K562 (cell line): Measurements from ENCODE around the gene ADCY6. TPM values are rescaled to one million over a fixed set of nuclear protein-coding genes. Genes with fewer than 3 reads are reported as not detected.

Experiments used
- ATAC-seq: fragments of 200-7000 bp; cut with Tn5 transposase; 3 replicates; pipeline ENCODE4 v1.9.1; 2020; ENCODE audit warnings: moderate library complexity
- BruUV-seq: library from RNA; stranded (reverse); fragments of 400-500 nt; replicated peaks from 2 replicates; lab custom pipeline; 2021; lab: Mats Ljungman, UMichigan
- CTCF ChIA-PET: fragments of 300-600 bp; formaldehyde crosslinking; extraction: SDS; loops from one replicate; lab custom pipeline; 2021; ENCODE audit warnings: low intra/inter-chr PET ratio; lab: Yijun Ruan, JAX
- POLR2A ChIA-PET: fragments of 300-600, 350-650 bp; sonication (Branson Sonifier 250); formaldehyde crosslinking; extraction: SDS; loops from one replicate; lab custom pipeline; 2021; ENCODE audit warnings: antibody characterized with exemption, inconsistent platforms; lab: Yijun Ruan, JAX
- DNase-seq, 4 experiments: peaks; one replicate each; pipeline versions ENCODE4 v3.0.0 to v3.0.0-alpha.2; 2011 to 2018; ENCODE audit warnings: low spot score in 3 of 4, mixed read lengths in 3 of 4; ENCODE audit errors: extremely low read depth in 1 of 4
- FAIRE-seq: peaks from 2 replicates; lab custom pipeline; 2011; peaks lifted over from hg19 to GRCh38; lab: Jason Lieb, UNC
- H2AFZ ChIP-seq: 2 replicates; pipeline ENCODE4 v1.6.0; 2011; ENCODE audit warnings: low read depth, low read length, control low read depth, inconsistent platforms
- H3K27ac ChIP-seq: fragments of 200-600 bp; 3 replicates; pipeline ENCODE4 v1.8.0; 2011; ENCODE audit warnings: low read depth, mild to moderate bottlenecking, control low read depth, inconsistent platforms, low read length, moderate library complexity, mixed read lengths; ENCODE audit errors: extremely low read depth
- H3K27me3 ChIP-seq, 2 experiments: fragments of 300-600 bp in 1 of 2; 2 replicates in 1 of 2; 3 replicates in 1 of 2; pipeline versions ENCODE4 v1.6.0 to v1.8.0; 2011; ENCODE audit warnings: inconsistent platforms in 2 of 2, low read length in 2 of 2, mild to moderate bottlenecking in 1 of 2, mixed read lengths in 1 of 2, moderate library complexity in 1 of 2; ENCODE audit not compliant: control insufficient read depth in 2 of 2, insufficient read depth in 2 of 2
- H3K36me3 ChIP-seq: fragments of 300-600 bp; 3 replicates; pipeline ENCODE4 v1.8.0; 2011; ENCODE audit warnings: mild to moderate bottlenecking, low read length, inconsistent platforms; ENCODE audit not compliant: control insufficient read depth, insufficient read depth
- H3K4me1 ChIP-seq, 2 experiments: fragments of 200-600 bp in 1 of 2; replicated peaks in 1 of 2; 2 replicates in 1 of 2; 3 replicates in 1 of 2; pipeline versions ENCODE4 v1.5.1 to v1.8.0; 2011; ENCODE audit warnings: inconsistent platforms in 2 of 2, low read length in 2 of 2, mild to moderate bottlenecking in 1 of 2, mixed read lengths in 1 of 2, moderate library complexity in 1 of 2; ENCODE audit not compliant: control insufficient read depth in 2 of 2, insufficient read depth in 2 of 2
- H3K4me2 ChIP-seq: 2 replicates; pipeline ENCODE4 v1.6.1; 2011; ENCODE audit warnings: low read length, control low read depth, inconsistent platforms, mixed read lengths; ENCODE audit not compliant: insufficient read depth
- H3K4me3 ChIP-seq: fragments of 200-600 bp; sonication (generic), shearing (Covaris generic); 2 replicates; pipeline ENCODE4 v1.5.1; 2016; ENCODE audit warnings: control low read depth, inconsistent platforms
- H3K79me2 ChIP-seq: fragments of 200-600 bp; 3 replicates; pipeline ENCODE4 v1.8.0; 2011; ENCODE audit warnings: low read length, inconsistent platforms; ENCODE audit not compliant: control insufficient read depth, insufficient read depth
- H3K9ac ChIP-seq, 2 experiments: 2 replicates each; pipeline versions ENCODE4 v1.6.0 to v1.6.1; 2011; ENCODE audit warnings: low read depth in 2 of 2, low read length in 2 of 2, control low read depth in 1 of 2, inconsistent platforms in 1 of 2, mild to moderate bottlenecking in 1 of 2, mixed read lengths in 1 of 2; ENCODE audit not compliant: insufficient read depth in 1 of 2
- H3K9me1 ChIP-seq: one replicate; pipeline ENCODE4 v1.6.0; 2011; ENCODE audit warnings: inconsistent platforms, mild to moderate bottlenecking, low read length, moderate library complexity; ENCODE audit not compliant: control insufficient read depth, insufficient read depth
- H3K9me3 ChIP-seq: replicated peaks from 2 replicates; pipeline ENCODE4 v1.5.1; 2011; ENCODE audit warnings: low read depth, low read length, inconsistent platforms; ENCODE audit not compliant: control insufficient read depth, insufficient read depth
- H4K20me1 ChIP-seq: replicated peaks from 2 replicates; pipeline ENCODE4 v1.6.1; 2011; ENCODE audit warnings: low read length, inconsistent platforms, mixed read lengths; ENCODE audit not compliant: control insufficient read depth, insufficient read depth
- BACH1 ChIP-seq: fragments of 200-800 bp; sonication (Bioruptor generic); IDR thresholded peaks from 2 replicates; pipeline ENCODE4 v1.6.1; 2016; ENCODE audit warnings: missing genetic modification characterization, missing compliant biosample characterization
- KLF13 ChIP-seq: fragments of 450-650 bp; IDR thresholded peaks from 2 replicates; pipeline ENCODE4 v1.6.1; 2016; ENCODE audit warnings: missing genetic modification characterization, low read depth, mild to moderate bottlenecking, missing compliant biosample characterization, moderate library complexity, borderline replicate concordance
- NCOA2 ChIP-seq, 2 experiments: fragments of 450-650 bp; IDR thresholded peaks; 2 replicates each; pipeline ENCODE4 v1.6.1; 2018; ENCODE audit warnings: mild to moderate bottlenecking in 2 of 2, moderate library complexity in 1 of 2; ENCODE audit not compliant: partially characterized antibody in 2 of 2
- RFX1 ChIP-seq: fragments of 450-650 bp; IDR thresholded peaks from 2 replicates; pipeline ENCODE4 v1.6.1; 2016; ENCODE audit warnings: mild to moderate bottlenecking, moderate library complexity
- SIRT6 ChIP-seq: IDR thresholded peaks from one replicate; pipeline ENCODE4 v1.6.1; 2012; ENCODE audit warnings: low read depth, mild to moderate bottlenecking, control low read depth, inconsistent platforms, low read length, moderate library complexity
- WHSC1 ChIP-seq: IDR thresholded peaks from one replicate; pipeline ENCODE4 v1.6.1; 2012; ENCODE audit warnings: low read length, control low read depth, inconsistent platforms
- ZNF583 ChIP-seq: fragments of 250-450 bp; sonication (Bioruptor Pico); IDR thresholded peaks from 2 replicates; pipeline ENCODE4 v1.4.0; 2020
- WGBS: fragments of 100-300 bp; shearing (Covaris generic); methylation state at CpG from one replicate; pipeline ENCODE4 v1.1.6; 2016; ENCODE audit warnings: low coverage, mixed read lengths; ENCODE audit not compliant: insufficient coverage; ENCODE audit errors: missing lambda C conversion rate; 5-methylcytosine and 5-hydroxymethylcytosine counted together
- in situ Hi-C: fragments of 300-500 bp; cut with MboI; formaldehyde crosslinking; loops from 4 replicates; pipeline ENCODE4 v1.15.0; 2018; ENCODE audit warnings: inconsistent platforms, mixed read lengths
- intact Hi-C: fragments of 100-400 bp; cut with micrococcal nuclease; formaldehyde crosslinking; loops from 2 replicates; pipeline ENCODE4 v1.14.2; 2022
- polyA plus RNA-seq, 8 experiments: library from polyadenylated mRNA; depleted of rRNA in 4 of 8; stranded (reverse) in 5 of 8; unstranded in 3 of 8; fragments of >200 nt; fragmentation: Nextera tagmentation in 2 of 8; fragmentation: Illumina TruSeq in 1 of 8; extraction: Ambion mirVana in 2 of 8; extraction: Trizol in 1 of 8; gene quantifications; 2 replicates each; pipeline versions ENCODE4 v1.2.1 to v1.2.3, GENCODE V29; 2011 to 2014; ENCODE audit warnings: inconsistent platforms in 1 of 8, missing spikeins in 1 of 8
- total RNA-seq, 7 experiments: library from RNA; depleted of rRNA in 6 of 7; stranded (reverse); fragments of >200 nt in 6 of 7; fragmentation: Illumina TruSeq in 2 of 7; extraction: Trizol in 2 of 7; gene quantifications; 2 replicates each; pipeline versions ENCODE4 v1.2.1 to v1.2.3, GENCODE V29; 2011 to 2021; ENCODE audit warnings: low replicate concordance in 1 of 7
- TF ChIP-seq, protein P1 (sequence below), 2 experiments: IDR thresholded peaks; 2 replicates each; pipeline ENCODE4 v1.6.1; 2012; ENCODE audit warnings: improper control_type of control experiment in 2 of 2, low read depth in 2 of 2, low read length in 2 of 2, borderline replicate concordance in 1 of 2
- TF ChIP-seq, protein P2 (sequence below), 3 experiments: IDR thresholded peaks in 2 of 3; conservative IDR thresholded peaks in 1 of 3; 2 replicates each; pipeline ENCODE4 v1.5.1; 2011 to 2012; ENCODE audit warnings: low read length in 3 of 3, mild to moderate bottlenecking in 3 of 3, control low read depth in 2 of 3, improper control_type of control experiment in 1 of 3, inconsistent platforms in 1 of 3, low read depth in 1 of 3, mixed read lengths in 1 of 3, moderate library complexity in 1 of 3; ENCODE audit not compliant: insufficient read depth in 2 of 3

The ADCY6 gene
- total and polyA plus RNA-seq, 9 of the 15 experiments (the other 6 are each of a cell fraction or from before 2014, with no cell fraction given): 0.01 to 1.0 (median 0.53) TPM

DNA sequence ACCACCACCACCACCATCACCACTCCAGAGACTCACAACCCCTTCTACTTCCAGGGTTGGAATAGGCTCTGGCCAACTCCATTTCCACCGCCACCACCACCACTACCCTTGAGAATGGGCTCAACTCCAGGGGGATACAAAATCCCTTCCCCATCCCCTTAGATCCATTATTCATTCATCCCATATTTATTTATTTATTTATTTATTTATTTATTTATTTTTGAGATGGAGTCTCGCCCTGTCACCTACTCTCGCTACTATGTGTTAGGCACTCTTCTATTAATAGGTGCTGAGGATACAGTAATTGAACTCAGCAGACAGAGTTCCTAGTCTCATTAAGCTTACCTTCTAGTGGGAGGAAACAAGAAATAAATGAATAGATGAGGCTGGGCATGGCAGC is 4.8 kb upstream of the ADCY6 start:
- ATAC-seq: no peak
- TF ChIP-seq RFX1 (no peak), WHSC1 (no peak), ZNF583 (CRISPR knock-in tag) (no peak), SIRT6 (no peak), KLF13 (tag) (no peak)
- intact Hi-C loops (no loop called here), in situ Hi-C loops (loop anchor here (25.0 kb wide), 1 partner anchor 256 kb away; the partner anchor contains the start of gene OR8S1)
- Histone ChIP-seq H3K4me2 (no peak overlapping the region), H3K27me3 (peaks cover 2 to 11% of the 10 kb centered on the region in 2 experiments; a peak in 4 of 5 replicates), H3K9me1 (no peaks in the 10 kb centered on the region), H3K4me1 (peaks cover 2 to 7% of the 10 kb centered on the region in 2 experiments; a peak in 2 of 5 replicates), H3K9ac (no peak overlapping the region), H3K9me3 (no peaks in the 10 kb centered on the region), H2AFZ (no peak overlapping the region), H3K79me2 (no peaks in the 10 kb centered on the region), H3K36me3 (no peaks in the 10 kb centered on the region), H4K20me1 (0 out of 2 replicates have a peak, but pooled peaks cover 3% of the 10 kb centered on the region), H3K4me3 (no peak overlapping the region), H3K27ac (no peak overlapping the region)
- ChIA-PET CTCF (no interaction called here), POLR2A (interaction anchor here (0.6 kb wide), 1 partner anchor 26 kb away, joined by 3 read pairs; no protein-coding TSS in a partner anchor)
- no peak for DNase-seq
- WGBS: 2% methylated on average over 3 of the region's 3 CpGs
- BruUV-seq: no TSS peak
- FAIRE-seq: no peak

DNA sequence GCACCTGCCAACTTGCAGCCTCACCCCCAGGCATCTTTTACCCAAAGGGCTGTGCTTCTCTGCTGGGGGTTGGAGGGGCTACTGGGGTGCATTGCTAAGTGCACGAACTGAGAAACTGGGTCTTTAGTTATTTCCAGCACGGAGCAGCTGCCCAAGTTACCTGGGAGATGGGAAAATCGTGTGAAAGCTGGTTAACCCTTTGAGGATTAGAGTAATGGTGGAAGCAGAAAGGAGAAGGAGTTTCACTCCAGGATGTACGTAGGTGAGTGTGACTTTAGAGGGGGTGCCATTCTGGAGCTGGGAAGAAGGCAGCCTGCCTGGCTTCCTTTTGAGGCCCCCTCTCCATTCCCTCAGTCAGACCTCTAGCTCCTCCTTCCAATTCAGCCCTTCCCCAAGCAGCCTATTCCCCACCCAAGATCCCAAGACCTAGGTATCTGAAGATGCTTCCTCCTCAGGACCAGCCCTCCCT is 1.0 kb upstream of the ADCY6 start:
- POLR2A ChIA-PET: interaction anchor here (1.0 kb wide), 1 partner anchor 37 kb away, joined by 3 read pairs; no protein-coding TSS in a partner anchor
- H3K9me3 ChIP-seq: no peaks in the 10 kb centered on the region
- intact Hi-C loops: no loop called here
- H3K9ac ChIP-seq: no peak overlapping the region
- no peaks in the 10 kb centered on the region for H3K79me2 ChIP-seq
- TF ChIP-seq NCOA2 (IDR thresholded peaks at IDR 0.05; ENCODE audit: partially characterized antibody in 2 of 2) (no peak), BACH1 (tag) (no peak)
- TF ChIP-seq, protein P1, sequence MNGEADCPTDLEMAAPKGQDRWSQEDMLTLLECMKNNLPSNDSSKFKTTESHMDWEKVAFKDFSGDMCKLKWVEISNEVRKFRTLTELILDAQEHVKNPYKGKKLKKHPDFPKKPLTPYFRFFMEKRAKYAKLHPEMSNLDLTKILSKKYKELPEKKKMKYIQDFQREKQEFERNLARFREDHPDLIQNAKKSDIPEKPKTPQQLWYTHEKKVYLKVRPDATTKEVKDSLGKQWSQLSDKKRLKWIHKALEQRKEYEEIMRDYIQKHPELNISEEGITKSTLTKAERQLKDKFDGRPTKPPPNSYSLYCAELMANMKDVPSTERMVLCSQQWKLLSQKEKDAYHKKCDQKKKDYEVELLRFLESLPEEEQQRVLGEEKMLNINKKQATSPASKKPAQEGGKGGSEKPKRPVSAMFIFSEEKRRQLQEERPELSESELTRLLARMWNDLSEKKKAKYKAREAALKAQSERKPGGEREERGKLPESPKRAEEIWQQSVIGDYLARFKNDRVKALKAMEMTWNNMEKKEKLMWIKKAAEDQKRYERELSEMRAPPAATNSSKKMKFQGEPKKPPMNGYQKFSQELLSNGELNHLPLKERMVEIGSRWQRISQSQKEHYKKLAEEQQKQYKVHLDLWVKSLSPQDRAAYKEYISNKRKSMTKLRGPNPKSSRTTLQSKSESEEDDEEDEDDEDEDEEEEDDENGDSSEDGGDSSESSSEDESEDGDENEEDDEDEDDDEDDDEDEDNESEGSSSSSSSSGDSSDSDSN (IDR thresholded peaks at IDR 0.05; ENCODE audit: borderline replicate concordance in 1 of 2, low read depth in 2 of 2, low read length in 2 of 2): no peak
- TF ChIP-seq, protein P2, sequence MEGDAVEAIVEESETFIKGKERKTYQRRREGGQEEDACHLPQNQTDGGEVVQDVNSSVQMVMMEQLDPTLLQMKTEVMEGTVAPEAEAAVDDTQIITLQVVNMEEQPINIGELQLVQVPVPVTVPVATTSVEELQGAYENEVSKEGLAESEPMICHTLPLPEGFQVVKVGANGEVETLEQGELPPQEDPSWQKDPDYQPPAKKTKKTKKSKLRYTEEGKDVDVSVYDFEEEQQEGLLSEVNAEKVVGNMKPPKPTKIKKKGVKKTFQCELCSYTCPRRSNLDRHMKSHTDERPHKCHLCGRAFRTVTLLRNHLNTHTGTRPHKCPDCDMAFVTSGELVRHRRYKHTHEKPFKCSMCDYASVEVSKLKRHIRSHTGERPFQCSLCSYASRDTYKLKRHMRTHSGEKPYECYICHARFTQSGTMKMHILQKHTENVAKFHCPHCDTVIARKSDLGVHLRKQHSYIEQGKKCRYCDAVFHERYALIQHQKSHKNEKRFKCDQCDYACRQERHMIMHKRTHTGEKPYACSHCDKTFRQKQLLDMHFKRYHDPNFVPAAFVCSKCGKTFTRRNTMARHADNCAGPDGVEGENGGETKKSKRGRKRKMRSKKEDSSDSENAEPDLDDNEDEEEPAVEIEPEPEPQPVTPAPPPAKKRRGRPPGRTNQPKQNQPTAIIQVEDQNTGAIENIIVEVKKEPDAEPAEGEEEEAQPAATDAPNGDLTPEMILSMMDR (IDR thresholded peaks at IDR 0.05 in 2 of 3, conservative IDR thresholded peaks at IDR 0.05 in 1 of 3; ENCODE audit: insufficient read depth in 2 of 3, low read depth in 1 of 3, low read length in 3 of 3): no peak
- TF ChIP-seq, all 486 proteins: peak for 0
- Histone ChIP-seq H3K36me3 (no peaks in the 10 kb centered on the region), H3K4me1 (peaks cover 0 to 11% of the 10 kb centered on the region in 2 experiments; a peak in 2 of 5 replicates), H3K4me3 (no peak overlapping the region), H3K4me2 (no peak overlapping the region), H4K20me1 (0 out of 2 replicates have a peak, but pooled peaks cover 3% of the 10 kb centered on the region), H3K27me3 (peaks cover 11 to 29% of the 10 kb centered on the region in 2 experiments; a peak in 3 of 5 replicates), H3K9me1 (no peaks in the 10 kb centered on the region), H2AFZ (no peak overlapping the region), H3K27ac (no peak overlapping the region)
- ATAC-seq (no peak), FAIRE-seq (no peak), DNase-seq (no peak)
- in situ Hi-C loops: loop anchor here (25.0 kb wide), 1 partner anchor 253 kb away; the partner anchor contains the start of gene OR8S1
- CTCF ChIA-PET: no interaction called here
- WGBS: 5% methylated on average over 4 of the region's 4 CpGs
- BruUV-seq: no TSS peak
